B cell (primary cell): ENCODE data around the gene EVPL. TPM values are rescaled to one million over a fixed set of nuclear protein-coding genes. Genes with fewer than 3 reads are reported as not detected.

ENCODE experiments used
- ATAC-seq: fragments of 200-7000 bp; cut with Tn5 transposase; one replicate; pipeline ENCODE4 v1.10.0; 2021; ENCODE audit warnings: low read depth, mild to moderate bottlenecking, moderate number of reproducible peaks, moderate library complexity
- CTCF ChIA-PET: fragments of 350-600 bp; sonication (Branson Sonifier 250); formaldehyde crosslinking; loops from one replicate; lab custom pipeline; 2021; ENCODE audit warnings: antibody characterized with exemption, inconsistent platforms; lab: Charles Lee
- POLR2A ChIA-PET: fragments of 350-600 bp; sonication (Branson Sonifier 250); formaldehyde crosslinking; loops from one replicate; lab custom pipeline; 2021; ENCODE audit warnings: antibody characterized with exemption; lab: Charles Lee
- DNase-seq: peaks from one replicate; pipeline ENCODE4 v3.0.0; 2013
- H2AFZ ChIP-seq: 2 replicates; pipeline ENCODE4 v1.6.1; 2012; ENCODE audit warnings: mild to moderate bottlenecking, low read depth, low read length; ENCODE audit not compliant: insufficient read depth, poor library complexity, severe bottlenecking
- H3K27ac ChIP-seq, 2 donors: 1 replicate in 1 of 2; 2 replicates in 1 of 2; pipeline ENCODE4 v1.5.1; 2012 to 2013; ENCODE audit warnings: low read length in 2 of 2, mild to moderate bottlenecking in 2 of 2, moderate library complexity in 1 of 2
- H3K27me3 ChIP-seq, 4 experiments: fragments of 200-600 bp in 1 of 4; sonication (generic) in 1 of 4; replicated peaks in 1 of 4; 1 replicate in 2 of 4; 2 replicates in 2 of 4; pipeline versions ENCODE4 v1.6.1 to v1.7.0; 2013 to 2016; ENCODE audit warnings: low read length in 3 of 4, mild to moderate bottlenecking in 2 of 4, mixed read lengths in 1 of 4, moderate library complexity in 1 of 4; ENCODE audit not compliant: insufficient read depth in 4 of 4, control insufficient read depth in 3 of 4; ENCODE audit errors: control extremely low read depth in 1 of 4
- H3K36me3 ChIP-seq, 2 experiments: replicated peaks in 1 of 2; 1 replicate in 1 of 2; 2 replicates in 1 of 2; pipeline versions ENCODE4 v1.6.1 to v1.7.1; 2013; ENCODE audit warnings: low read length in 1 of 2; ENCODE audit not compliant: insufficient read depth in 2 of 2, control insufficient read depth in 1 of 2; ENCODE audit errors: control extremely low read depth in 1 of 2, extremely low read depth in 1 of 2
- H3K4me1 ChIP-seq, 2 donors: fragments of 200-600 bp in 1 of 2; sonication (generic) in 1 of 2; 1 replicate in 1 of 2; 2 replicates in 1 of 2; pipeline versions ENCODE4 v1.5.1 to v1.6.1; 2013 to 2017; ENCODE audit warnings: low read length in 2 of 2; ENCODE audit not compliant: control insufficient read depth in 2 of 2, insufficient read depth in 2 of 2
- H3K4me2 ChIP-seq: replicated peaks from 2 replicates; pipeline ENCODE3; 2012; ENCODE audit warnings: mild to moderate bottlenecking, low read depth, low read length; ENCODE audit not compliant: poor library complexity, severe bottlenecking
- H3K4me3 ChIP-seq, 5 experiments: fragments of 200-600 bp in 1 of 5; sonication (generic) in 1 of 5; 1 replicate in 3 of 5; 2 replicates in 2 of 5; pipeline versions ENCODE4 v1.5.1 to v1.7.0; 2011 to 2016; ENCODE audit warnings: low read length in 4 of 5, mild to moderate bottlenecking in 4 of 5, low read depth in 2 of 5, control low read depth in 1 of 5, moderate library complexity in 1 of 5; ENCODE audit not compliant: insufficient read depth in 1 of 5; ENCODE audit errors: control extremely low read depth in 1 of 5, extremely low read depth in 1 of 5
- H3K79me2 ChIP-seq: fragments of 200-600 bp; sonication (generic); one replicate; pipeline ENCODE4 v1.6.0; 2016; ENCODE audit warnings: low read length; ENCODE audit not compliant: control insufficient read depth, insufficient read depth
- H3K9ac ChIP-seq: fragments of 200-600 bp; sonication (generic); 2 replicates; pipeline ENCODE4 v1.6.1; 2017; ENCODE audit warnings: mild to moderate bottlenecking, low read length, moderate library complexity
- H3K9me3 ChIP-seq, 3 donors: one replicate each; pipeline versions ENCODE4 v1.6.1 to v1.7.1; 2013; ENCODE audit warnings: low read length in 2 of 3; ENCODE audit not compliant: control insufficient read depth in 2 of 3, insufficient read depth in 1 of 3; ENCODE audit errors: control extremely low read depth in 1 of 3
- H4K20me1 ChIP-seq: 2 replicates; pipeline ENCODE4 v1.6.0; 2012; ENCODE audit warnings: mild to moderate bottlenecking, low read length; ENCODE audit not compliant: insufficient read depth, control insufficient read depth, poor library complexity, severe bottlenecking
- H3K27ac Mint-ChIP-seq: one replicate; pipeline ENCODE4 v1.8.0; 2021; ENCODE audit warnings: mixed read lengths
- H3K27me3 Mint-ChIP-seq: one replicate; pipeline ENCODE4 v1.8.0; 2021; ENCODE audit warnings: mixed read lengths
- H3K4me1 Mint-ChIP-seq: one replicate; pipeline ENCODE4 v1.8.0; 2021; ENCODE audit warnings: mixed read lengths
- H3K4me3 Mint-ChIP-seq: one replicate; pipeline ENCODE4 v1.8.0; 2021; ENCODE audit warnings: mixed read lengths
- H3K9me3 Mint-ChIP-seq: one replicate; pipeline ENCODE4 v1.8.0; 2022; ENCODE audit warnings: mixed read lengths; ENCODE audit not compliant: insufficient read depth
- CTCF ChIP-seq: fragments of 200-600 bp; IDR thresholded peaks from one replicate; pipeline ENCODE4 v1.8.0; 2022; ENCODE audit warnings: antibody characterized with exemption, mild to moderate bottlenecking
- EZH2 ChIP-seq: IDR thresholded peaks from 2 replicates; pipeline ENCODE4 v1.6.1; 2012; ENCODE audit warnings: borderline replicate concordance, low read depth, mild to moderate bottlenecking, moderate library complexity, low read length; ENCODE audit not compliant: insufficient read depth, poor library complexity, severe bottlenecking
- WGBS: methylation state at CpG from one replicate; pipeline ENCODE4 v1.1.5; 2013; ENCODE audit warnings: missing lambda C conversion rate; ENCODE audit not compliant: insufficient coverage; 5-methylcytosine and 5-hydroxymethylcytosine counted together
- intact Hi-C: fragments of 100-400 bp; cut with micrococcal nuclease; formaldehyde crosslinking; loops from one replicate; pipeline ENCODE4 v1.10.0; 2022
- polyA plus RNA-seq: library from polyadenylated mRNA; depleted of rRNA; stranded (reverse); fragments of >200 nt; gene quantifications from 2 replicates; pipeline ENCODE4 v1.2.3, GENCODE V29; 2012
- total RNA-seq, 2 donors: library from RNA; stranded (reverse); fragments of 120-200 nt in 1 of 2; gene quantifications; 1 replicate in 1 of 2; 2 replicates in 1 of 2; pipeline versions ENCODE4 v1.2.3 to v1.2.4, GENCODE V29; 2013 to 2022

The EVPL gene
- total and polyA plus RNA-seq, 2 donors (not counting 1 experiment from before 2014, with no cell fraction given) = not detected

GRCh38 chr17:75985986-75986385 is 41.1 kb downstream of the EVPL start:
- ATAC-seq = no peak
- CTCF ChIA-PET = no interaction called here
- H3K9me3 Mint-ChIP-seq = no peaks in the 10 kb centered on the region

More at GRCh38 chr17:75985986-75986385, 41.1 kb downstream of the EVPL start:
- Histone ChIP-seq H3K36me3 (no peaks in the 10 kb centered on the region), H3K79me2 (peaks cover 4% of the 10 kb centered on the region), H3K4me2 (no peak overlapping the region), H3K4me3 (no peak overlapping the region), H3K9ac (no peak overlapping the region), H3K4me1 (no peaks in the 10 kb centered on the region), H2AFZ (no peak overlapping the region), H4K20me1 (no peaks in the 10 kb centered on the region), H3K27ac (no peak overlapping the region), H3K9me3 (no peaks in the 10 kb centered on the region), H3K27me3 (no peaks in the 10 kb centered on the region)
- no CpG with 5 or more reads among the region's 4 CpGs for WGBS
- Mint-ChIP-seq H3K4me3 (no peak overlapping the region), H3K4me1 (peaks cover 4% of the 10 kb centered on the region), H3K27me3 (no peaks in the 10 kb centered on the region), H3K27ac (no peak overlapping the region)
- no peak for TF ChIP-seq CTCF
- no peak for TF ChIP-seq EZH2
- intact Hi-C loops = no loop called here
- POLR2A ChIA-PET = no interaction called here
- no peak for DNase-seq
